Putamen (tissue), 1 donor: ENCODE data around the gene GPR132.
"Not testable (repeated sequence)": the region's sequence is repeated elsewhere in the genome, so short reads cannot be mapped to it uniquely, and the experiment has no call there.

Source experiments
- DNase-seq: peaks from one replicate; pipeline ENCODE4 v3.0.0-alpha.2; 2016; ENCODE audit warnings: low spot score

The GPR132 gene

DNA sequence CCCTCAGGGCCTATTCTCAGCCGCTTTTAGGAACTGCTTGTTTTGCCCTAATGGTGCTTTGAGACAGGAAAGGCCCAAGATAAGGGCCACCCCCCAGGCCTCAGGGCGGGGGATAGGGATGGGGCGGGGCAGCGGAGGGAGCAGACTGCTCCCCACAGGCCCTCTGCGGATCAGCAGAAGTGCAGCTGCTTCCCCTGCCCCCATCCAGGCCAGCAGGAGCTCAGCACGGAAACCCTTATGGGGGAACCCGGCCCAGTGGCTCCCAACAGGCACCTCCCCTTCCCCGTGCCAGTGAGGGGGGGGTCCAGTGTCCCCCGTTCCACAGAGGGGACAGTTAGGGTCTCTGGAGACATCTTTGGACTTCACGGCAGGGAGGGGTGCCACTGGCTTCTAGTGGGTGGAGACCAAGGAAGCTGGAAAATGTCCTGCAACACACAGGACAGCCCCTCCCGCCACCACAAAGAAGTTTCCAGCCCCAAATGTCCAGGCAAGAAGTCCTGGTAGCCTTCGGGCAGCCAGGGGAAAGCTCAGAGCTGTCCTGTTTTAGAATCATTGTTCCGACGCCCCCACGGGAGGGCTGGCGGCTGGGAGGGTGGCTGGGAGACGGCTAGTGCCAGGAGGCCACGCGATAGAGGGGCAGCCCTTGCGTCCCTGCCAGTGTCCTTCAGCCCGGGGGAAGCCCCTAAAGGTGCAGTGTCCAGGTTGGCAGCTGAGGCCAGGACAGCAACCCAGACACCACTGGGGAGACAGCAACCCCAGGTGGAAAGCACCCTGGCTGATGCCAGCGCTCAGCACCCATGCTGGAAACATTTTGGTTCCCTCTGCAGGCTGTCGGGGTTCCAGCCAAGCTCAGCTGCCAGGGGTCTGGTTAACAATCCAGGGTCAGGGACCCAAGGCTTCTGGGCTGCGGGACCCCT, 10.4 kb upstream of the GPR132 start:
- no peak for DNase-seq

DNA sequence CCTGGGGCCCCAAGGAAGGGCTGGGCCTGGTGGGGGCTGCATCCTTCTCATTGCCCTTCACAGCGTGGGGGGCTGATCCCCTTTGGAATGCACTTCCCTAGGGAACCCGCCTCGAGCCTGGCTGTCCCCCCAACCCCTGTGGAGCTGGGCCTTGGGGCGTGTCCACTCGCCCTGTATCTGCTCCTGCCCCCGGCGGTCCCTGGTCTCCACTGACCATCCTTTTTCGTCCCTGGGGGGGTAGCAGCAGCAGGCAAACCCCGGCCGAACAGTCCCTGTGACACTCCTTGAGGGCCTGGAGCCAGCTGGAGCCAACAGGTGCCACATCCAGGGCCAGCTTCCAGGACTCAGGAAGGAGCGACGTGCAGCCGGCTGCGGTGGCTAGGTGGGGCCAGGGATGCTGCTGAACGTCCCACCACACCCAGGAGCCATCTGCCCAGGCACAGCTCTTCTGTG, 9.4 kb upstream of the GPR132 start:
- DNase-seq, result no peak

- DNase-seq, result no peak
These were observed 8.7 kb upstream of the GPR132 start for GRCh38 chr14:105073720-105074600.

DNA sequence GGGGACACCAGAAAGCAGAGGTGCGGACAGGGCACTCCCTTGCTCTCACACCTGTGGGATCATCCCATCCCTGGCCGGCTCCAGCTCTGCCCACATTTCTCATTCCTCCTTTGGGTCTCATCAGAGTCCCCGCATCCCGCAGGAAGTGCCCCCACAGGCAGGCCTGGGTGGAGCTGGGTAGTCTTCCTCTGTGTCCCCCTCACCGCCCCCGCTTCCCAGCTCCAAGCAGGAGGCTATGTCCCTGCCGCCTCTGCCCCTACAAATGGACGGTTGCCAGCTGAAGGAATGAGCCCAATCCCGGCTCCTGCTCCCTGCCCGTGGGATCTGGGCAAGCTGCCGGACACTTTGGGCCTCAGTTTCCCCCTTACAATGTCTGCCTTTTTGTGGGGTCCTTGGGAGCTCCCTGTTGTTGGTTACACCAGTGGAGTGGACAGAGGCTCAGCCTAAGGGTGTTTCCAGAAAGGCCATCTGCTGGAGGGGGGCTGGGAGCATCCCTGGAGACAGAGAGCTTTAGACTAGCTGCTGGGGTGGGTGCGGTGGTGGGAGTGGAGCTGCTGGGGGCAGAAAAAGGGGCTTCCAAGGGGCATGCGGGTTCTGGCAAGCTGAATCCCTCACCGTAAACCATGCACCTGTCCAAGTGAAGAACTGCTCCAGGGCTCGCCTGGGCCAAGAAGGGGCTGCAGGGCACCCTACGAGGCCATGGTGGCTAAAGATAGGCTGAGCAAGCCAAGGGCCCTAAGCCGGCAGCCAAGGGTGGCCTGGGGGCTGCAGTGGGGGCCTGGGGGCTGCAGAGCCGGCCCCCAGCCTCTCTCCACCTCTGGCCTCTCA, 7.9 kb upstream of the GPR132 start:
- no peak for DNase-seq

DNA sequence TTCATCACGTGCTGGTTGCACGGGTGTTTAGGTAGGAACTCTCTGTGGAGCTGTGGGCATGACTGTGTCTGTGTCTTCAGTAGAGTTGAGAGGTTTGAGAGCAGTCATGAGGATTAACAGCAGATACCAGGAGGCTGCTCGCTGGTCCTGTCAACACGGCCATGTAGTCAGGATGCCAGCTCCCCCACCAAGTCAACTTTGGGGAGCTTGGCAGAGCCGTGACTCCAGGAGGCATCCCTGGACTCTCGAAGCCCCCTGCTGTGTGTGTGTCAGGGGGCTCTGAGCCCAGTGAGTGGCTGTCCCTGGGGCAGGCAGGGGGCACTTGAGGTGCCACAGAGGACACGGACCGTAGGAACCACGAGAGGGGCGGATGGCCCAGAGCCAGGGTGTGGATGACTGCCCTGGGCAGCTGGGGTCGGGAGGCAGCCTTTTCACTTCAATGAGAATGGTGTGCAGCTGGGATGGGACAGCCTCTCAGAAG, 7.2 kb upstream of the GPR132 start:
- DNase-seq, result no peak

DNA sequence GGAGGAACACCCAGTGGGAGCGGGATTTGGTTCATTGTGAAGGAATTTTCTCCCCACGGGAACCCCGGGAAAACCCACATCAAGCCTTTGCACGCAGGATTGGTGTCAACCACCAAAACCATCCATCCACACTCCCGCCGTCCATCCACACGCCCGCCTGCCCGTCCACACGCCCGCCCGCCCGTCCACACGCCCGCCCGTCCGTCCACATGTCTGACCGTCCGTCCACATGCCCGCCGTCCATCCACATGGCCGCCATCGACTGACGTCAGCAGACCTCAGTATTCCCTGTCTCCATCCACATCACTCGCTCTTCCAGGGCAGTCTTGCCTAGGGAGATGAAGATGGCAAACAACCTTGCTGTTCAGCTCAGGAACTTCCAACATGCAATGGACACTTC, 6.7 kb upstream of the GPR132 start:
- no peak for DNase-seq

DNA sequence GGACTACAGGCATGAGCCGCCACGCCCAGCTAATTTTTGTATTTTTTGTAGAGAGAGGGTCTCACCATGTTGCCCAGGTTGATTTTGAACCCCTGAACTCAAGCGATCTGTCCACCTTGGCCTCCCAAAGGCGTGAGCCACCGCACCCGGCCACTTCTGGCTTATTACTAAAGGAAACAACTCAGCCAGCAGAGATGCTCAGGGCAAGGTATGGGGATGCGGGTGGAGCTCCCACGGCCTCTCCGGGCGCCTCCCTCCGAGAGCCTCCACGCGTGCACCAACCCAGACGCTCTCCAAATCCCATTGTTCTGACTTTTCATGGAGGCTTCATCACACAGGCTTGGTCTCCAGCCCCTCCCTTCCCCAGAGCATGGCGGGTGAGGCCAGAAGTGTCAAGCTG, 6.1 kb upstream of the GPR132 start:
- DNase-seq, result no peak

GRCh38 chr14:105070760-105071137, 5.5 kb upstream of the GPR132 start:
- DNase-seq, result no peak

GRCh38 chr14:105069871-105070759, 4.9 kb upstream of the GPR132 start:
- DNase-seq, result no peak

GRCh38 chr14:105069522-105069870, 4.3 kb upstream of the GPR132 start:
- DNase-seq, result no peak

- no peak for DNase-seq
These were observed 3.6 kb upstream of the GPR132 start for GRCh38 chr14:105068818-105069217.

DNA sequence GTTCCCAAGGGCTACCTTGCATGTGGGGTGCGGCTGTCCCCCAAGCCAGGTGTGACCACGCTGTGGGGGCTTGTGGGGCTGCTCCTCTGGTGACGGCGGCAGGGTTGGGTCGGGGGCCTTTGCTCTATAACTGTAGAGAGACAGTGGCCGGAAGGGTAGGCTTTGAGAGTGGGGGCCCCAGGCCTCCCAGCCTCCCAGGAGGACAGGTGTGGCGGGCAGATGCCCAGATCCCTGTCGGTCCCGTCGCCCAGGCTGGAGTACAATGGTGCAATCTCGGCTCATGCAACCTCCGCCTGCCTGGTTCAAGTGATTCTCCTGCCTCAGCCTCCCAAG, 2.7 kb upstream of the GPR132 start:
- DNase-seq, result no peak

DNA sequence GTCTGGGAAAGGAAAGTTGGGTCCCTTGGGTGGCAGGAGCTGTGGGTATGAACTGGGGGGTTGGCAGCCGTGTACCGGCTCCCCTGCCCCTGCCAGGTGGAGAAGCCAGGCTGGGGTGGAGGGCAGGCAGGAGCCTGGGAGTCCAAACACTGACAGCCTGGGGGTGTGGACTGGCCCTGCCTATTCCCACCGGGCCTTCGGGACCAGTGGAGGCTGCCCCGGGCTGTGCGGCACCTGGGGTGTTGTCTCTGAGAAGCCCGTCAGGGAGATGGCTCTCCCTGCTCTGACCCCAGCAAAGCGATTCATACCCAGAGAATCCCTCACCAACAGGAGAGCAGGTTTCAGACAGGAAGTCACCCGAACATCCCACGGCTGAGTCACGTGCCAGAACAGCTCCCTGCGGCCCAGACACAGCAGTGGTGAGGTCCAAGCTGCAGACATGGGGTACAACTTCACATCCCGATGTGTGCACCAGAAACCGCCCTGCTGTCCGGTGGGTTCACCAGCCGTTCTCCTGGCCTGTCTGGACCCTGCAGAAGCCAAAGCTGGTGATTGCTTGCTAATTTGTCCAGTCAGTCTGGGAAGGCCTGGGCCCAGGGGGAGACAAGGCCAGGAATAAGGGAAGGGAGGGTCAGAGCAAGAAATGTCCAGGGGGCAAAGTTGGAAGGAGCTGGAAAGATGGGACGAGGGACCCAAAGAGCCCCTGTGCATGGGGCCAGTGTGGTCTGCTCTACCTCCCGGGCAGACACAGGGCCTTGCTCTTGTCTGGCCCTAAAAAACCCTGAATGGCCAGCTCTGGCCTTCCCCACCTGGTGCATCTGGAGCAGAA, 2.1 kb upstream of the GPR132 start:
- DNase-seq, result no peak

GRCh38 chr14:105066240-105067071, 1.2 kb upstream of the GPR132 start:
- DNase-seq, result no peak

DNA sequence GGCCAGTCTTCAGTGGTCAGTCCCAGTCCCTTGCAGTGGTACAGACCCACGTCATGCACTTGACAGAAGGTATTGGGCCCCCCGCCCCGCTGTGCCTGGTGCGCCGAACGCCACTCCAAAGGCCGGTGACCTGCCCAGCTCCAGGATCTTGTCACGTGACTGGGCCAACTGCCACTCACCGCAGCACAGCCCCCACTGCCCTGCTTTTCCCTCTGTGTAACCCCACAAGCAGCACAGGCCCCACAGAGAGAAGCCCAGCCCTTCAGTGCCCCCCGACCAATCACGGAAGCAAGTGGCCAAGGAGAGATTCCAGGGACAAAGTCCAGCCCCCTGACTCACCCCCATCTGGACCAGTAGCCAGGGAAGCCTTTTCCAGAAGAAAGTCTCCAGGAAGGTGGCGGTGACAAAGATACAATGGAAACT, 498 bp downstream of the GPR132 start:
- DNase-seq, result no peak

DNA sequence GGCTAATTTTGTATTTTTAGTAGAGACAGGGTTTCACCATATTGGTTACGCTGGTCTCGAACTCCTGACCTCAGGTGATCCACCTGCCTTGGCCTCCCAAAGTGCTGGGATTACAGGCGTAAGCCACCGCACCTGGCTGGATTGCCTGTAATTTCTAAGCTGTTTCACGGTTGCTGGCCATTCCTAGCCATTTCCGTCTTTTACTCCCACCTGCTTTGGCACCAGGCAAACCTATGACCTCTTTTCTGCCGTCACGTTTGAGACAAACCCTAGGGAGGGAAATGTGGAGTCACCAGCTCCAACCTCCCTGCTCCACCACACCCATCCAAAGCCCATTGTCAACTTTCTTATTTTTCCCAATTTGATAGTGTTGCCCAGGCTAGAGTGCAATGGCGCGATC, 1.2 kb downstream of the GPR132 start:
- no peak for DNase-seq

DNA sequence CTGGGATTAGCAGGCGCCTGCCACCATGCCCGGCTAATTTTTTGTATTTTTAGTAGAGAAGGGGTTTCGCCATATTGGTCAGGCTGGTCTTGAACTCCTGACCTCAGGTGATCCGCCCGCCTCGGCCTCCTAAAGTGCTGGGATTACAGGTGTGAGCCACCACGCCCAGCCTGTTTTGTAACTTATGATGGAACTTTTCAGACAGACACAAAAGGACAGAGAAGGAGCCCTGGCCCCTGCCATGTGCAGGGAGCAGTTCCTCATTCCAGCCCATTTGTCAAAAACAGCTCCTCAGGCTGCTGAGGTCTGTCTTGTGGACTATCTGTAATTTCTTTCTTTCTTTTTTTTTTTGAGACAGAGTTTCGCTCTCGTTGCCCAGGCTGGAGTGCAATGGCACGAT, 1.7 kb downstream of the GPR132 start:
- not testable (repeated sequence) for DNase-seq

DNA sequence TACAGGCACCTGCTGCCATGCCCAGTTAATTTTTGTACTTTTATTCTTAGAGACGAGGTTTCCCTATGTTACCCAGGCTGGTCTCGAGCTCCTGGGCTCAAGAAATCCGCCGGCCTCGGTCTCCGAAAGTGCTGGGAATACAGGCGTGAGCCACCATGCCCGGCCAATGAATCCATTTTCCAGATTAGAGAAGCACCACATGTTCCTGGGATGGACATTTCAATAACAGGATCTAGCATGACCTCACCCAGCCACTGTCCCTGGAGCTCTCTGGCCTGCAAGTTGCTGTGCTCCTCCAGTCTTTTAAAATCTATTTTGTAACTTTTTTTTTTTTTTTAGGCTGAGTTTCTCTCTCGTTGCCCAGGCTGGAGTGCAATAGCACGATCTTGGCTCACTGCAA, 2.2 kb downstream of the GPR132 start:
- no peak for DNase-seq

DNA sequence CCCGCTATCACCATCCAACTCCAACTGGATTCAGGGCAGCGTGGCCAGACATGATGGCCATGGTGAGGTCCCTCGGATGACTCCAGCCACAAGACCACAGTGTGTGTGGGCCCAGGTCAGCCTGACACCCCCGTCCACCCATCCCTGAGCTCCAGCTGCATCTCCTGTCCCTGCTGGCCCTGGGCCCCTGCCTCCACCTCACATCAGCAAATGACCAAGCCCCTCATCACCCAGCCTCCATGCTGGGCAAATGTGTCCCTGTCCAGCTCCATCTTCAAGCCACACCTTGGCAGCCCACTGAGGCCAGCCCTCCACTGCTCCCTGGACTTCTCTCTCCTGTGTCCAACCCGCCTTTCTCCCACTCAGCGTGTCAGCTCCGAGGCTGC, 3.2 kb downstream of the GPR132 start:
- no peak for DNase-seq
